Adrenal gland (tissue), 5 donors: Measurements from ENCODE around the gene C3orf20.

Source experiments
- POLR2A ChIP-seq, 2 donors: fragments of 450-650 bp; IDR thresholded peaks; one replicate each; pipeline ENCODE4 v1.6.1; 2017; ENCODE audit warnings: antibody characterized with exemption in 2 of 2, mild to moderate bottlenecking in 2 of 2, moderate library complexity in 1 of 2
- TF ChIP-seq, protein P1 (sequence below), 6 experiments: fragments of 450-650 bp in 4 of 6; fragments of 200-600 bp in 2 of 6; sonication (generic) in 1 of 6; IDR thresholded peaks; 1 replicate in 5 of 6; 2 replicates in 1 of 6; pipeline versions ENCODE4 v1.5.1 to v1.8.0; 2016 to 2021; ENCODE audit warnings: antibody characterized with exemption in 6 of 6, mild to moderate bottlenecking in 2 of 6, moderate library complexity in 1 of 6
- donor health status: DM: no; HTN: no; CAD: no.

- no peak for TF ChIP-seq POLR2A (IDR thresholded peaks at IDR 0.05)
- TF ChIP-seq, protein P1, sequence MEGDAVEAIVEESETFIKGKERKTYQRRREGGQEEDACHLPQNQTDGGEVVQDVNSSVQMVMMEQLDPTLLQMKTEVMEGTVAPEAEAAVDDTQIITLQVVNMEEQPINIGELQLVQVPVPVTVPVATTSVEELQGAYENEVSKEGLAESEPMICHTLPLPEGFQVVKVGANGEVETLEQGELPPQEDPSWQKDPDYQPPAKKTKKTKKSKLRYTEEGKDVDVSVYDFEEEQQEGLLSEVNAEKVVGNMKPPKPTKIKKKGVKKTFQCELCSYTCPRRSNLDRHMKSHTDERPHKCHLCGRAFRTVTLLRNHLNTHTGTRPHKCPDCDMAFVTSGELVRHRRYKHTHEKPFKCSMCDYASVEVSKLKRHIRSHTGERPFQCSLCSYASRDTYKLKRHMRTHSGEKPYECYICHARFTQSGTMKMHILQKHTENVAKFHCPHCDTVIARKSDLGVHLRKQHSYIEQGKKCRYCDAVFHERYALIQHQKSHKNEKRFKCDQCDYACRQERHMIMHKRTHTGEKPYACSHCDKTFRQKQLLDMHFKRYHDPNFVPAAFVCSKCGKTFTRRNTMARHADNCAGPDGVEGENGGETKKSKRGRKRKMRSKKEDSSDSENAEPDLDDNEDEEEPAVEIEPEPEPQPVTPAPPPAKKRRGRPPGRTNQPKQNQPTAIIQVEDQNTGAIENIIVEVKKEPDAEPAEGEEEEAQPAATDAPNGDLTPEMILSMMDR (IDR thresholded peaks at IDR 0.05) = no peak
Measured at GRCh38 chr3:14788644-14789043, 113.7 kb downstream of the C3orf20 start.
